Hematopoietic multipotent progenitor cell treated with erythropoietin and hydrocortisone succinate and interleukin-3 and kit ligand, for 15 days (in vitro differentiated cells): ENCODE measurements around the gene TRAPPC2L.
A peak's percentile ranks its signal among the peaks of the same experiment; 100 is the strongest.

ENCODE experiments used
- DNase-seq: peaks from one replicate; pipeline ENCODE4 v3.0.0-alpha.2; 2015; ENCODE audit warnings: low spot score

The TRAPPC2L gene, protein sequence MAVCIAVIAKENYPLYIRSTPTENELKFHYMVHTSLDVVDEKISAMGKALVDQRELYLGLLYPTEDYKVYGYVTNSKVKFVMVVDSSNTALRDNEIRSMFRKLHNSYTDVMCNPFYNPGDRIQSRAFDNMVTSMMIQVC

DNA sequence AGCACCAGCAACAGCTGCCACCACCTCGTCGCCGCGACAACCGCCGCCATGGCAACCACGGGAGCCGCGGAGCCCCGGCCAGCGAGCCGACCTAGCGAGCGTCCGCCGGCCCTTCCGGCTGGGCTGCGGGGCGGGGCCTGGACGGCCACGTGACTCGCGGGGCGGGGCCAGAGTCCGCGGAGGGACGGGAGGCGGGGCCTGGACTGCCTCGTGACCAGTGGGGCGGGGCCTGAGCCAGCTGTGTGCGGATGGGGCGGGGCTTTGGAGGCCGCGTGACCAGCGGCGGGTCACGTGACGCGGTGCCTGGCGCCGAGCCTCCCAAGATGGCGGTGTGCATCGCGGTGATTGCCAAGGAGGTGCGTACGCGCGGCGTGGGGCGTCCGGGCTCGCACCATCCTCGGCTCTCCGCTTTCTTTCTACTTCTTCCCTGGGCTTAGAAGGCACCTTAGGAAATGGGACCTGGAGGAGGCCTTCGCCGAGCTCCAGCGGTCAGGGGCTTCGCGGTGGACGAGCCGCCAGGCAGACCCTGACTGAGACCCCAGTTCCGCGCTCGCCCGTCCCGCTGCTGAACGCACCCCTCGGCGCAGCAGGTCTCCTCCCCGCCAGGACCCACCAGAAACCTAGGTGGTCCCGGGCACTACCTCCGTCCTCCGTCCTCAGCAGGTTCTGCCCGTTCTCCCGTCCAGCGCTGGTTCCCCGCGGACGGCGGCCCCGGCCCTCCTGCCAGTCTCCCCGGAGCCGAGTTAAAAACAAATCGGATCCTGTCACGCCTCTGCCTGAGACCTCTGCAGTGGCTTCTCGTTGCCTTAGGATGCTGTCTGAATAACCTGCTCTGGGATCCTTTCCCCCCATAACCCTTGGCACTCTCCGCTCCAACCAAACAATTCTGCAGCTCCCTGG lies at the start of gene TRAPPC2L, which contains the start of gene GALNS:
TSS of gene TRAPPC2L (plus strand) at position 300 of the 900 bp plus-strand sequence. CDS start at position 324, 24 bp downstream.
TSS of gene GALNS (minus strand) at position 120 of the 900 bp plus-strand sequence. CDS start at position 50, 70 bp downstream.
- peak; percentile 99 for DNase-seq

DNA sequence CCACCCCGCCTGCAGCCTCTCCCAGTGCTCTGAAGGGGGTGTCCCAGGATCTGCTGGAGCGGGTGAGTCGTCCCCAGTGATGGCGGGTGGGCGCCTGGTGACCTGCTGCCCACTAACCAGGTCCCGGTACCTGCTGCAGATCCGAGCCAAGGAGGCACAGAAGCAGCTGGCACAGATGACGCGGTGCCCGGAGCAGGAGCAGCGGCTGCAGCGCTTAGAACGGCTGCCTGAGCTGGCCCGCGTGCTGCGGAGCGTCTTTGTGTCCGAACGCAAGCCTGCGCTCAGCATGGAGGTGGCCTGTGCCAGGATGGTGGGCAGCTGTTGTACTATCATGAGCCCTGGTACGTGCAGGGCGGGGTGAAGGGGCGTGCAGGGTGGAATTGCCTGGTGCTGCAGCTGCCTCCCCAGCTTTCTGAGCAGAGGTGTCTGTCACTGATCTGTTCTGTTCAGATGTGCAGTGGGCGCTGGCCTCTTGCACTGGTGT lies 49.7 kb upstream of the TRAPPC2L start:
- no peak for DNase-seq

DNA sequence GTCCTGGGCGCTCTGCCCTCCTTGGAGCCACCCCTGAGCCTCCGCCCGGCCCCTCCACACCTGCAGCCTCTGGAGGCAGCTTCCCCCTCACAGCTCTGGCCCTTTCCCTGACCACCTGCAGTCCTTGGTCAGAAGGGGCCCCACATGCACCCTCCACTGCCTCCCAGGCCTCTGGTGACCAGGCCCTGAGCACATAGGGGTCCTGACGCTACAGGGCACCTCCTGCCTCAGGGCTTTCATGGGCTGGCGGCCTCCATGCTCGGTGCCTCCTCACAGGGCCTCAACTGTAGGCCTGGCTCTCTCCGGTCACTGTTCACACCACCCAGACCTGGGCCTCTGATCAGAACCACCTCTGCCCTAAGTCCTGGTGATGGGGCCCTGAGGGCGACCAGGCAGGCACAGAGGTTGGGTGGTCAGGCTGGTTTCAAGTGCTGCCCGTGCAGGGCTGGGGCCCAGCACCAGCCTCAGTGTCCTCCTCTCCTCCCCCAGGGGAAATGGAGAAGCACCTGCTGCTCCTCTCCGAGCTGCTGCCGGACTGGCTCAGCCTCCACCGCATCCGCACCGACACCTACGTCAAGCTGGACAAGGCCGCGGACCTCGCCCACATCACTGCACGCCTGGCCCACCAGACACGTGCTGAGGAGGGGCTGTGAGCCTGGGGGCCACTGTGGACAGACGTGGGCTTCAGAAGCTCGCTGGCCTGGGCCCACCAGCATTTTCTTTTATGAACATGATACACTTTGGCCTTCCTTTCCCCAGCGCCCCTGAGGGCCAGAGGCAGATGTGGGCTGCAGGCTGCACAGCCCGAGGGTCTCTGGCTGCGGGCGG lies 49.1 kb upstream of the TRAPPC2L start:
- no peak for DNase-seq

DNA sequence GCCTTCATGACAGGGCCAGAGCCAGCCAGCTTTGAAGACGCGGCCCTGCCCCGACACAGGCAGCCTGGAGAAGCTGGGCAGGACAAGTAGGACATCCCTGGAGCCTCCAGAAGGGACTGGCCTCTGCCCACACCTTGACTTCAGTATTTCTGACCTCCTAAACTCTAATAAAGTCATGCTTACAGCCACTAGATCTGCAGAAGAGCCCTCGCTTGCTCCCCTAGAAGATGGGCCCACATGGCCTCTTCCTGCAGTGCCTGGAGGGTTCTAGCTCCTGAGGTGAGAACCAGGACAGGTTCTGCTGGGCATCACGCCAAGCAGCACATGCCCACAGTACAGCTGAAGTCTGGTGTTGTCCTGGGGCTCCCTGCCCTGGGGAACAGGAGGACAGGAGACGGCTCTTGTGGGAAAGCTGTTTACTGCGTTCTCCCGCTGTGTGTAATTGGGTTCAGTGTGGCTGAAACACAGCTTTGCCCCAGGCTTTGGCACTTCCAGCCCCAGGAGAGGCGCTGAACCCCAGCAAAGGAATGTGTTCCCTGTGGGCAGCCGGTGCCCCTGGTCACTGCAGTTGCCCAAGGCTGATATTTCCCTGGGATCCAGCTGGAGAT lies 47.8 kb upstream of the TRAPPC2L start:
- DNase-seq = no peak

DNA sequence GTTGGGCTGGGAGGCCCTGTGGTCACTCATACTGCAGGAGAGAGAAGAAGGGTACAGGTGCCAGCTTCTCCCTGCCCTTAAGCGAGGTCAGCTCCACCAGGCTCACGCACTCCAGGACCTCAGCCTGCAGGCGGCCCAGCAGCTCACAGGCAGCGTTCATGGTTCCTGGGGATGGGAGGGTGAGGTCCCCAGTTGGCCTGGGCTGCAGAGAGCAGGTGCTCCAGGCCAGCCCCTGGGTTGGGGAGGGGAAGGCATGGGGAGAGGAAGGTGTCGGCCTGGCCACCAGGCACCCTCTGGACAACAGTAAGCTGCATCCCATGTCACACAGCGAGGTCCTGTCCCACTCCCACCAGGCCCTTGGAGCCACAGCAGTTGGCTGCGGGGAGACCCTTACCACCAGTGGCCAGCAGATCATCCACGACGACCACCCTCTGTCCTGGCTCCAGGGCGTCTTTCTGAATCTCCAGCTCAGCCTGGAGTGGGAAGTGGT lies 47.2 kb upstream of the TRAPPC2L start:
- DNase-seq = no peak

DNA sequence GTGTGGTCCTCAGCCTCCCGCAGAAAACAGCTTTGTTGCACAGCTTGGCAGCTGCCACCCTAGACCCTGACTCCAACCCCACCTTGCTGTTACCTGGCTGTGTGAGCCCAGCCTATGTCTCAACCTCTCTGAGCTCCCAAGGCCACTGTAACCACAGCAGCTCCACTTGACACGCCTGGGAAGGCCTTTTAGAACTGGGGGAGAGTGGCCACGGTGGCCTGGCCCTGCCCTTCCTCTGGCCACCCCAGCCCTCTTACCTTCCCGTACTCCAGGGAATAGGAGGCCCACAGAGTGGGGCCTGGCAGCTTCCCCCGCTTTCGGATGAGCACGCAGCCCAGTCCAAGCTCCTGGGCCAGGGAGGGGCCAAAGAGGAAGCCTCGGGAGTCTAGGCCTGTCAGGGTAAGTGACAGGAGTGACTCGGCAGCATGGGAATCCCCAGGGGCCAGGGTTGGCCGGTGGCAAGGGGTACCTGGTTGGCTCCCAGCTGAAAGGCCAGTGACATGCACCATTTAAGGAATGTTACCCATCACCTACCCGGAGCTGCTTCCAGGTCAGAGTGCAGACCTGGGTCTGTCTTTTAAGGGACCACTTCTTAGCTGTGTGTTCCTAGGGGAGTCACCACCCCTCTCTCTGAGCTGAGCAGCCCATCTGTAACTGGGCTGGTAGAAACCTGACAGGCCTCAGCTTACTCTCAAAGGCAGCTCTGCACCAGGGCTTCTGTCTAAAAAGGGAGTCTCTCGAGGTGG lies 46.6 kb upstream of the TRAPPC2L start:
- no peak for DNase-seq

DNA sequence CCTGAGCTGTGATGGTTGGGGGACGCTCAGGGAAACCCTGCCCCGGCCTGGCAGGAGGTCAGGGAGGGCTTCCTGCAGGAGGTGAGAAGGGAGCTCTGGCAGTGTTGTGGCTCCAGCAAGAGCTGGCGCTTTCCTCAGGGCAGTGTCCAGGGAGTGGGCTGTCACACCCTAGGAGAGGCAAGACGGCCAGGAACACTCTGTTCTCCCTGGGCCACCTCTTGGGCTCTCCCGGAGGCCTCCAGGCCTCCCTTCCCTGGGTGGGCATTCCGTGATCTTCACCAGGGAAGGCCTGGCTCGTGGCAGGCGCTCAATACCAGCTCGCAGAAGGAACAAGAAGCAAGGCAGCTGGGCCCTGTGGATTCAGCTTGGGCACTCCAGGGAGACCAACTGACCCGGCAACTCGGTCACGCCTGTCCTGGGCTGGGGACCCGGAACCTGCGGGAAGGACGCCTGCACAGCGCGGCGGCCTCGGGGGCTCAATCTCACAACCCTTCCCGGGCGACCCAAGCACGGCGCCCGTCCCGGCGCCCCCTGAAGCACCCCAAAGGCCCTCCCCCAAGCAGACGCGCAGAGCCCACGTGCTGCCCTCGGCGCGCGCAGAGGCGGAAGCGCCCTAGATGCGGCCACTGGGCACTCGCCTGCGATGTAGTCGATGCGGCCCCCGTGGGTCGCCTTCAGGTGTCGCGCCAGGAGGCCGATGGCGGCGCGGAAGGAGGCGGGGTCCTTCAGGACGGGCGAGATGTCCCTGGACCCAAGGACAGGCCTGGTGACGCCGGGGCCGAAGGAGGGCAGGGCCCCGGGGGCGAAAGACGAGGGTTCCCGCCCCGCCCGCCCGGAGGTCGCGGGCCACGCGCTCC lies 45.8 kb upstream of the TRAPPC2L start:
- peak; percentile 52 for DNase-seq

DNA sequence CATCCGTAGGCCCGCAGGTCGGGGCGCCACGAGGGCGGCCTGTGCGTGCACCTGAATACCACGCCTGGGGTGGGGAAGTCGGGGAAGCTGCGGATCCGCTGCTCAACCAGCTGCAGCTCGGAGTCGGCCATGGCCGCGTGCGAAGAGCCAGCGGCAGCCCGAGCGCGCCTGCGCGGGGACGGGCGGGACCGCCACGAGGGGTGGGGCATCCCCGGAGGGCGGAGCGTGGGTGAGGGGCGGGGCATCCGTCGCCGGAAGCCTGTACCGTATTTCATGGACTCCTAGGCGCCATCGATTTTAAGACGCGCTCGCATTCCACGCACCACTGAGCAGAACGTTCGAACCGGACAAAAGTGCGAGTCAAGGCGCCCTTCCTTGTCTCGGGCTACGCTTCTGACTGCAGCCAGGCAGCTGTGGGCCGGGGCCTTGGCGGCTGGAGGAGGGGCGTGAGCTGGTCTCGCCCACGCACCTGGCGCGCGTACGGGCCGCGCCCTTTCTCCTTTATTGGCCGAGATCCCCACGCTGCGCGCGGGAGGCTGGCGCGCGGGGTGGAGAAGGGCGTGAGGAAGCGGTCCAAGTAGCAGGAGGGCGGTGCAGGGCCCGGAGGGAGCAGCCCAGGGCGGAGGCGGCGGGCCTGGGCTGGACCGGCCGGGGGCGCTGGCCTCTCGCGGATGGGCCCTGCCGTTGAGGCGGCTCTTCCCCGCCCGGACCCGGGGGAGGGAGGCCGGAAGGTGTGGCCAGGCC lies 45.0 kb upstream of the TRAPPC2L start, which contains the start of gene APRT:
TSS of gene APRT (minus strand) at position 160 of the 744 bp plus-strand sequence. CDS start at position 131, 29 bp downstream.
- DNase-seq = peak; percentile 92

DNA sequence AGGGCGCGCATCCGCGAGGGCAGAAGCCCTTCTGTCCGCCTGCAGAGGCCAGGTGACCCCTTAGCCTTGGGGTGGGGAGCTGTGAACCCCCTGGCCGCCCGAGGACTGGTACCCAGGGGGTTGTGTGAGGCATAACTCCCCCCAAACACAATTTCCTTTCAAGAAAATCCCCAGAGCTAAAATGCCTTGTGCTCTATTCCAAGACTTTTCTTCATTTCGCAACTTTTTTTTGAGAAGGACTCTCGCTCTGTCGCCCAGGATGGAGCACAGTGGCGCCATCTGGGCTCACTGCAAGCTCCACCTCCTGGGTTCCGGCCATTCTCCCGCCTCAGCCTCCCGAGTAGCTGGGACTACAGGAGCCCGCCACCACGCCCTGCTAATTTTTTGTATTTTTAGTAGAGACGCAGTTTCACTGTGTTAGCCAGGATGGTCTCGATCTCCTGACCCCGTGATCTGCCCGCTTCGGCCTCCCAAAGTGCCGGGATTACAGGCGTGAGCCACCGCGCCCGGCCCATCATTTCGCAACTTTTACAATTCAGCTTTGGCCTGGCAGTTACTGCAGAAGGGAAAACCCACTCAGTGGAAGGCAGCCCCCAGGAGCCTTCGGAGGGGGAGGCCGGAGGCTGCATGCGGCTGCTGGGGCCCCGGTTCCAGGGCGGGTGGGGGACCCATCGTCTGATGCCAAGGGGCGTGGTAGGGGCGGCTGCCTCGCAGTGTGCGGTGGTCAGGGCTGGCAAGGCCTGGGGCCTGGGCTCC lies 44.2 kb upstream of the TRAPPC2L start:
- DNase-seq = peak; percentile 51

DNA sequence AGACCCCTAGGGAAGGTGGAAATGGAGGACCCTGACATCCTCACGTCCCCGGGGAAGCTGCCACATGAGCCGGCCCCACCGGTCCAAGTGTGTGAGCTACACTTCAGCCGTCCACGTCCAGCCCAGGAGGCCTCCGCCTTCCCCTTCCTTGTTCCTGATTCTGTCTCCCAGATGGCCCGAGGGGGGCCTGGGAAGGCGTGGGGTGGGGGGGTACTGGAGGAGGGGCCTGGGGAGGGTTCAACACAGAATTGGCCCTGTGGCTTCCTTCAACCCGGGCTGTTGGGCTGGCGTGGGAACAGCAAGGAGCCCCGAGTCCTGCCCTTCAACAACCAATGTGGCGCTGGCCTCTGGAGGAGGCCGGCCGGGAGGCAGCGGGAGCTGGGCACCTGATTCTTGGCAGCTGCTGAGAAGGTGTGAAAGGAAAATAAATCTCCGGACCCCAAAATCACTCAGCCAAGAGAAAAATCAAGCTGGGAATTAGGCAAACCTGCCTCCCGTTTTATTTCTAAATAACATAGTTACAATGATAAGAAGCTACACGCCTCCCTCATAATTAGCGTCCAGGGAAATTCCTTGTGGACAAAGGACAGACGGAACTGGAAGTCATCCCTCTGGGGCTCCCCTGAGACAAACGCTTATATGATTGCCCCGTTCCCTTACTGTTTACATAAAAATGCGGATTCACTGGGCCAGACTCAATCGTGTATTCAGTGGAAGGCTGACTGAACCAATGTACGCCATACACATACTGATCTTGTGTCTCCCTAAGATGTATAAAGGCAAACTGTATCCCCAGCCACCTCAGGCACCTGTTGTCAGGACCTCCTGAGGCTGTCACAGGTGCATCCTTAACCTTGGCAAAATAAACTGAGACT lies 43.4 kb upstream of the TRAPPC2L start:
- DNase-seq = no peak

DNA sequence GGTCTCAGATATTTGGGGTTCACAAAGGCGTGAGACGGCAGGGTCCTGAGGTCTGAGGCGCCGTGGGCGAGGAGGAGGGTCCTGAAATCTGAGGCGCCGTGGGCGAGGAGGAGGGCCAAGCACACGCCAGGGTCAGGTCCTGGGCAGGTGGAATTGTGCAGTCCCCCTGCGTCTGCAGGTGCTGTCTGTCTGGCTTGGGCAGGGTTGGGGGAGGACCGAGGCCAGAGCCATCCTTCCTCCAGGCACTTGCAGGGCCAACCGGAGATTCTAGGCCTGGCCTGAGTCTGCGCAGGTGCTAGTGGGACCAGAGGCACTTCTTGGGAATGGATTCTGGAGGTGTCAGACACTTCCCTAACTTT lies 42.8 kb upstream of the TRAPPC2L start:
- no peak for DNase-seq

DNA sequence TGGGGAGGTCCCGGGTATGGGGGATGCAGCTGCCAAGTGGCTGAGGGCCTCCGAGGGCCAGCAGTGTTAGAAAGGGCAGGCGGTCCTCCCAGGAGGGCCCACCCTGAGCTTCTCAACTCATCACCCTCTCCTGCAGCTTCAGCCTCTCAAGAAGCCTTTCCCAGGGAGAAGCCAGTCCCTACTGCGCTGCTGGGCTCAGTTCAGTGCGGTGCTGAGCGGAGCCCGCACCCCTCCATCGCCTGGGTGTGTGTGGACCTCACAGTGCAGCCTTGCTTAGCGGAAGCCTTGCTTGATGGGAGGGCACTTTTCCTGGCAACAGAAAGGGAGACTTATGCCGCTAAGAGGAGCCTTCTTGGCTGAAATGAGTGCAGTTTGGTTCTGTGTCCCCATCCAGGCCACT lies 41.7 kb upstream of the TRAPPC2L start:
- no peak for DNase-seq

DNA sequence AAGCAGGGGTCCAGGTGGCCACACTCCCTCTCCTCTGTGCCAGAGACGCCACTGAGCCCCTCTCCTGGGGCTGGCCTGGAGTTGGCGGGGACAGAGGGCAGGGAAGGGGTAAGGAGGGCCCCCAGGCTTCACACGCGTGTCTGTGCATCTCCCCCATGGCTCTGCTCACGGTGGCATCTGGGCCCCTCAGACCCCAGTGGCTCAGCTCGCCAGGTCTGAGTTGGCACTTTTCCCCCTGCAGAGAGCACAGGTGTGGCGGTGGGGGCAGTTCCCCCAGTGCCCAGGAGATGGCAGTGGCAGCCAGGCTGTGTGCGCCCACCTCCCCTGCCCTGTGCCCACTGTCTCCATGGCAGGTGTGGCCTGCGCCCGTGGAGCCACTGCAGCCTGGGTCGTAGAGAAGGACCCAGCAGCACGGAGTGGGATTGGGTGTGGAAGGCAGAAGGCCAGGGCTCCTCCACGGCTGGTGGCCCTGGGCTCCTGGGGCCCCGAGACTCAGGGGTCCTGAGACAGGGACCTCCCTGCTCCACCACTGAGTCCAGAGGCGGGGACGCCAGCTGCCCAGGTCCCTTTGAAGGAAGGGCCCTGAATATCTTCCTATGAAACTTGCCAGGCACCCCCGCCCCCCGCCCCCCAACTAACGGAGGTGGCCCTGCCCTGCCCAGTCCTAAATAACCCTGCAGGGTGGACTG lies 40.9 kb upstream of the TRAPPC2L start:
- DNase-seq = no peak

DNA sequence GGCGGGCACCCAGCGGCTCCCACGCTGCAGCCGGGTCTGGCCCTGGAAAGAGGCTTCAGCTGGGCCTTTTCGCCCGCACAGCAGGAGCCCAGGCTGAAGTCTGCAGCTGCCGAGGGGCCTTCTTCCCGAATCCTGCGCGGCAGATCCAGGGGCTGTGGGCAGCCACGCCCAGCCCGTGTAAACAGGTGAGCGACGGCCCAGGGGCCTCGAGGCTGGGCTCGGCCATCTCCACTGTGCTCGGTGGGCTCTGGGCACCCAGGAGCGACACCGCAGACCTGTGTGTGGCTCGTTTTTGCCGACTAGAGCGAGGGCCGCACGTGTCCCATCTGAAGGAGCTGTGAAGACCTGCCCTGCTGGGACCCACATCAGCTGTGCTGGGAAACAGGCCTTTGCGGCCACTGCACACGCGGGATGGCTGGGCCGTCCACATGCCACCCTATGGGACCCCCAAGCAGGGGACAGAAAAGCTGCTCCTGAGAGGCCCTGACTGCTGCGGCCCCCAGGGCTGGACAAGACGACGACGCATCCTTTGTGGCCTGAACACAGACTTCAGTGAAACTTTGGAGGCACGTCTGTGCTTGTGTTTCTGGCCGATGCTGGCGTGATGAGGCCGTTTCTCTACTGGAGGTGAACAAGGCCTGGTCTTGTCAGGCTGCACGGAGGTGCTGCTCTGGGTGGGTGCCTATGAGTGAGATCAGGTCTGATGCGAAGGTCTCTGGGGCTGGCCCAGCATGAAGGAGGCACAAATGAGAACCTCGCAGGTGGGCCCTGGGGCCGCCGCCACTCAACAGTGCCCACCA lies 40.0 kb upstream of the TRAPPC2L start:
- DNase-seq = no peak

DNA sequence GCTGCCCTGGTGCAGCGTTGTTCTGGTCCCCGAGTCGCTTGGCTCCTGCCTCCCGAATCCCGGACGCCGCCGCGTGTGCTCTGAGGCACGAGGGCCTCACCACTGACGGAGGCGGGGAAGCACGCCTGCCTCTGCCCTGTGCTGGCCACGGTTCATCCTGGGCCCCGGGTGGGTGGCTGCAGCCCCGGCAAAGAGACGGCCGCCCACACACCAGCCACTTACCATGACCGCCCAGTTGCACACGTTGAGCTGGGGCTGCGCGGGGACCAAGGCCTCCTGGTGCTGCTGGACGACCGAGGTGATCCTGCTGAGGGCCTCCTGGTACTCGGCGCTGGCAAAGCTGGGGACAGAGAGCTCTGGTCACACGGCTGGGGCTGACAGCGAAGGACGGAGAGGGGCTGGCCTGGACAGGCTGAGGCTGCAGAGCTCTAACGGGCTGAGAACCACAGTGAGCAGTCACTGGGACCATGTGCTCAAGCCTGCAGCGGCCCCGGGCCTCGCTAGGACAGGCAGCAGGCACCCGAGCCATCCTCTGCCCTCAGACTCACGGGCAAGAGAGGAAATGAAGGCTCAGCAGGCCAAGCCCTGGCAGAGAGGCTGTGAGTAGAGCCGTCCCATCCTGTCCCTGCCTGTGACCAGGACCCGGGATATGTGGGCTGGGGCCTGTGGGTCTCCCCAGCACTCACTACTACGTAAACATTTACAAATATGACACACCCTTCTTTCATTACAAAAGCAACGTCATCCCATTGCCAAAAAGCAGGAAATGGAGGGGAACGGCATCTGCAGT lies 38.9 kb upstream of the TRAPPC2L start:
- no peak for DNase-seq
